ENCODE measurements around the gene SPRYD3.
A peak's percentile ranks its signal among the peaks of the same experiment; 100 is the strongest.
"Not testable (repeated sequence)": the region's sequence is repeated elsewhere in the genome, so short reads cannot be mapped to it uniquely, and the experiment has no call there.

SPRYD3 gene

DNA sequence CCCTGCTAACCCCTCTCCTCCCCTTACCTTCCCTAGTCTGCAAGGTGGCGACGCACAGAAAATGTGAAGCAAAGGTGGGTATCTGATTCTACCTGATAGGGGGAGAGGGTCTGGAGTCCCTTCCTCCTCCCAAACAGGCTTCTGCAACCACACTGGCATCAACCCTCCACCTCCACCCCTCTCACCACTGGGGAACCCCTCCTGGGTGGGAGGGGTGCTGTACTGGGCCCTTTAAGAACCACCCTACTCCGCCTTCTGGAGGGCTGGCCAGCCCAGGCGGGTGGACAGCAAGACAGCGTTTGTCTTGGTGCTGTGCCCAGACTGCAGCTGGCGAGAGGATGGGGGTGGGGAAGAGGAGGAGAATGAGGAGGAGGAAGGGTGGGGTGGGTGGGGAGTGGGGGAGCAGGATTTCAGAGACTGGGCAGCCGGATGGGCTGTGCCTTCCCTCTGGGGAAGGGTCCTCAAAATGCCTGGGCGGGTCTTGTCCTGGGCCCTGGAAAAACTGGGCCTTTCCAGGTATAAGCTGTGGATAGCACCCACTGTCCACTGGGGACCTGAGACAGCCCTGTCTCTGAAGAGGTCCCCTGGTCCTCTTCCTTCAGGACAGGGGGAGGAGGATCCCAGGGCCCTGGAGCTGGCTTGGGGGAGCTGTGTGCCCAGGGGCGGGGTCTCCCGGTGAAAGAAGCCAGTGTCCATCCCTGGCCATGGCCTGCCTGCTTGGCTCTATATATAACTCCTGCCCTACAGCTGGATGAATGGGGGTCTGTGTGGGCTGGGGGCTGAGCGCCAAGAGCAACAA, 26.6 kb downstream of the SPRYD3 start:
- no peak for DNase-seq (ENCODE audit: low read depth in 2 of 2, low spot score in 1 of 2)

DNA sequence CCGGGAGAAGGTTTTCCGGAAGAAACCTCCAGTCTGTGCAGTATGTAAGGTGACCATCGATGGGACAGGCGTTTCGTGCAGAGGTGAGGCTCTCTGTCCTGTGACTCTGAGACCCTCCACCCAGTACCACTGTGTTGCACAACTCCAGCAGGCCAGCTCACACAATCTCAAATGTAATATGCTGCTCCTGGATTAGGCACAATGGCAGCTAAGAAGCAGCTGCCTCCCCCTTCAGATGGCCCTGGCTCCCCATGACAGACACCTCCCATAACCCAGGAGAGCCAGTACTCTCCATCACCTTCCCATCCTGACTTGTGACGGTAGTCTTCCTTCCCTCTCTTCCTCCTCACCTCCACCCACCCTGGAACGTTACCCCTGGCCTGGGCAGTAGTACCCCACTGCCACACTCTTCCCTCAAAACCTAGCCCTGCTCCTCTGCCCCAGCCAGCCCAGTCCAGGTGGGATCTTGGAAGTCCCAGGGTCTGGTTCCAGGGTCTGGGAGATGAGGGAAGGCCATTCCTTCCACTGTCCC, 27.2 kb downstream of the SPRYD3 start:
- DNase-seq (ENCODE audit: low read depth in 2 of 2, low spot score in 1 of 2): no peak

DNA sequence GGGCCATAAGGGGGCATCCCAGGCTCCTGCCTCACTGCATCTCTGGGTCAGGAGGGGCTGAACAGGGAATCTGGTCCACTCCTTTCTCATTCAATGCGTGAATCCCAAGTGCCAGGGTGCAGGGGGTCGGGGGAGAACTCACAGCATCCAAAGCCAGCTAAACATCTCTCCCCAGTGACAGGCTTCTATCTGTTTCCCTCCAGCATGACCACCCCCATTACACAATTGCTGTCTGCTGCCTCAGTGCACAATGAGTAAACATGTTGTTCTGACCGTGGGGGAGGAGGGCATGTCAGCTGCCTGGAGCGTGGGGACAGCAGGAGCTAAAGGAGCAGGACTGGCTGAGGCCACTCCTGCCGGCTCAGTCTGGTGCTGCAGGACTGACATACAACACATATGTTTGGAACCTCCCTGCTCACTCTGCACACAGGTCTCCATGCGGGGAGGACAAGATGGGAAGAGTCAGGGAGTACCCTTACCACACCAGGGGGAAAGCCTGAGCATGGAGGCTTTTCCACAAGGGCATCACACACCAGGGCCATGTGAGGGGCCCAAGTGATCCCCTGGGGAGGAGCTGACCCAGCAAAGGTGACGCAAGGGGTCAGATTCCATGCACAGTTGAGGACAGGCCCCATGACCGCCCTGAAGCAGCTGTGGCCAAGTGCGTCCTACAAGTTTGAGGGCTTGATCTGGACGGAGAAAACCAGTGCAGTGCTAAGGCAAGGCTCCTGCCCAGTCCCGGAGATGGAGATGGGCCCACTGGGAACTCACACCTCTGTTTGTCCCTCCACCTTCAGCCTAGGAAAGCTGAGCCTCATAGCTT, 27.9 kb downstream of the SPRYD3 start:
- no peak for DNase-seq (ENCODE audit: low read depth in 2 of 2, low spot score in 1 of 2)

DNA sequence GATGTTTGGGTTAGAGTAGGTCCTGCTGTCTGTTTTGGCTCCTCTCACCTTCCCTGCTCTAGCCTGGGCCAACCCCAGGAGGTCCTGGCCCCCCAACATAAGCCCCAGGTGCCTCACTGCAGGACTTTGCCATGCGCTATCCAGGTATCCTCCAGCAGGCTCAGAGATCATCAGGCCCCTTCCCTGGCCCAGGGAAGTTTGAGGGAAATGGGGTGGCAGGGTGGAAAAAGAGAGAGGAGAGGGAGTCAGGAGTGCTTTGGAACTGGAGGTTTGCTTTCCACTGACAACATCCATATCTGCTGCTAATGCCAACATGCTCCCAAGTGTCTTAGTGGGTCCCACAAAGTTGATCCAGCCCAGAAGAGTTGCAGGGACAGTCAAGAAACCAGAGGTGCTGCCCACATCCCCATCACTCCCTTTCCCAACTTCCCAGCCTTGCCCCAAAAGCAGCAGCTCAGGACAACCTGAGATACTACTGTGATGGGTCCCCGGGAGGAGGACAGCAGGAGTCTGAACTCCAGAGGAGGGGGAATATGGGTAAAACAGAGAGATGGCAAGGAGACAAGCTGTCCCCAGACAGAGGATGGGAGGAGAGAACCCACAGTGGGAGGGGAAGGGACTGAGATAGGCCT, 28.6 kb downstream of the SPRYD3 start:
- no peak for DNase-seq (ENCODE audit: low read depth in 2 of 2, low spot score in 1 of 2)

DNA sequence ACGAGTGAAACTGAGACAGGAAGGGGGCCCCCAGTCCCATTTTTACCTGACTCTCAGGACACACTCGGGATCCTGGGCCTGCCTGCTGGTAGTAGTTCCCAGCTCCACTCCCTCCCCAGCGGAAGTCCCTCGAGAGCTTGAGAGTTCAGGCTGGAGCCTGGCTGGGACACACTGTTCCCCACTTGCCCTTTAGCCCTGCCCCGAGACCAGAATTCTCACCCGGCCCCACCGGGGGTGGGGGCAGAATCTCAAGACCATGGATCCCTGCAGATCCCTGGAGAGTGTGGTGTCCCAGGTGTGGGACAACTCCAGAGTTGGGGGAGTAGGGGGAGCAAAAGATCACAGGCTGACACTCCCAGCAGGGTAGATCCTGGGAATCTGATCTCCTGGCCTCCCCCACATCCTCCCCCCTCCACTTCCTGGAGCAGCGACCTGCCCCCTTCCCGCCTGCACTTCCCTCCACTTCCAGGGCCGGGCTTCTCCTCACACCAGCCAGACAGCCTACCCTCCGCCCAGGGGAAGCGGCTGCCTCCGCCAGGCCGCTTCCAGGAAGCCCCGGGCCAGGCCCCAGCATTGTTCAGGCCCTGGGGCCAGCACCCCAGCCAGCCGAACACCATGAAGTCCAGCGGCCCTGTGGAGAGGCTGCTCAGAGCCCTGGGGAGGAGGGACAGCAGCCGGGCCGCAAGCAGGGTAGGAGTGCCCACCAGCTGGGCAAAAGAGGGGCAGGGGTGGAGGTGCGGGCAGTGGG, 29.4 kb downstream of the SPRYD3 start, which contains the start of gene TNS2:
Gene TNS2, plus strand, starts transcription at position 495 of the 748 bp plus-strand sequence. Its CDS starts 121 bp downstream, at position 616.
- no peak for DNase-seq (ENCODE audit: low read depth in 2 of 2, low spot score in 1 of 2)

DNA sequence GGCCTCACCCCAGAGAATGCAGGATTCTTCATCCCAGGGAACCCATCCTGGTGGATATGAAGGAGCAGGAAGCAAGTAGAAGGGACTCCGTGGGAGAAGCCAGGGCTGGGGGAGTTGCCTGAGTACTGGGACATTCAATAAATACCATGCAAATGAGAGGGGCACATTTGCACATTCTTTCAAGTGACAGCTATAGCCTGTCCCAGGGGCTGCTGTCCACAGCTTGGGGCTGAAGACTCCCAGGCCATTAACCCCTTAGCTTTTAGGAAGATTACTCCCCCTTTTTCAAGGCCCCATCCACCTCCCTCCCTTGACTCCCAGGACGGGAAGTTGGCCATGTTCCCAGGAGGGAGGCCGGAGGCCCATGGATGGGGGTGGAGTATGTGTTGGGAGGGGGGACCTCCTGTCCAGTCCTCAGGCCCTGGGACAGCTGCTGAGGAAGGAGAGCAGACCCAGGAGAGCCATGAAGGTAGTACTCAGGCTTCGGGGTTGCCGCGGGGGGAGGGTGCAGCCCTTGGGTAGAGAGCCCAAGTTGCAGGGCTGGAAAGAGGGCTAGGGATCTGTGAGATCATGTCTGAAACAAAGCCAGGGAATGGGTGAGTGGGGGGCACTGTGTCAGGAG, 30.3 kb downstream of the SPRYD3 start:
- DNase-seq (ENCODE audit: low read depth in 2 of 2, low spot score in 1 of 2): no peak

DNA sequence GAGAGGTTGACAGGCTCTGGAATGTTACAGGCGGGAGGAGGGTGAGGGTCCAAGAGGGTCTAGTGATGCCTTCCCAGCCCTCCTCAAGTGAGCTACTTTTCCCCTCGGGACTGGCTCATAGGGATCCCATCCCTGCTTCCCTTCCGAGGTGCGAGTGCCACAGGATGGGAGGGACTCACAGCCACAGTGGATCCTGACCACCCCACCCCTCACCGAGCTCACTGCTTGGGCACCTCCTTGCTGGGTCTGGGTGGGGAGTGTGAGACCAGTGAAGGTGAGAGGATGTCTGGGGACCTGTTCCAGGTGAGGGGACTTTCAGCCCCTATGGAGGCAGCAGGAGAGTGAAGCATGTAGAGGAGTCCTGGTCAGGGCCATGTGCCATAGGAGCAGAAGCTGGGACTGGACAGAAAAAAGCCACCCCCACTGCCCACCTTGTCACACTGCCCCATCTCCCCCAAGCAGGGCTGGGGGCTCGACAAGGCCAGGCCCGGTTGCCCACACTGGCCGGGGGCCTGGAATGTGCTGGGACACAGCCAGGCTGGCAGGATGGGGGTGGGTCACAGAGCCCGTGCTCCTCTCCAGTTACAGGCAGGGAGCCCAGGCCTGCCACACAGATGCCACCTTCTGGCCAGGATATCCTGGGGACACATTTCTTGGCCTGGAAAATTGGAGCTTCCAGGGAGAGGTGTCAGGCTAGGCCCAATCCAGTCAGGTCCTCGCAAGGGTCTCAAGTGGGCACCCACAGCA, 31.0 kb downstream of the SPRYD3 start:
- DNase-seq (ENCODE audit: low read depth in 2 of 2, low spot score in 1 of 2): no peak

DNA sequence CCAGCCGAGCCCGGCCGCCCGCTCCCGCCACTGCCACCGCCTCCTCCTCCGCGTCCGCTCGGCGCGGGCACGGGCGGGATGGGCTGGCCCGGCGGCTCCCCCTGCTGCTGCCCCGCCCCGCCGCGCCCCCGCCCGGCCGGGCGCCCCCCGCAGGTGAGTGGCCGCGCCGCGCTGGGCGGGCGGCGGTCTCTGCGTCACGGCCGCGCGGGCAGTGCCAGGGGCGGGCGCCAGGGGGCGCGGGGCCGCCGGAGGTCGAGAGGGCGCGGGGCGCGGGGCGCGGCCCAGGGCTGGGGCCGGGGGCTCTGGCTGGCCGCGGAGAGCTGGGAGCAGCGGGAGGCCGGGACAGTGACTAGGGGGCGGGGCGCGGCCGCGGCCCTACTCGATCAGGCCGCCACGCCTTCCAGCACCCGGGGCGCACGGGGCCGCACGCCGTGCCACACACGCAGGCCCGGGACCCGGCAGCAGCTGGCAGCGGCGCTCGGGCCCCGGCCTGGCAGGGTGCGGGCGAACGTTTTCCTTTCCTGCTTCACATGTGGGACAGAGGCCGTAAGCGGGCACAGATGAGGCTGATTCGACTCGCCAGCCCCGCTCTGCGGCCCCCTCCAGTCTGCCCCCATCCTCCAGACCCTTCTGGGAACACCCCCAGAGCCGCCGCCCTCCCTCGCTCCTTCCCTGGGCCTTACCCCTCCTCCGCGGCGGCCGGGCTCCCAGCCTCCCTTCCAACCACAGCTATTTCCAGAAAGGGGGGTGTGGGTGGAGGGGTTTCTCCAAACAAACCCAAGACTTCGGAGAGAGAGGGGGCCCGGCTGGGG, 31.8 kb downstream of the SPRYD3 start:
- peak in 1 of 2 donors; percentile 49 for DNase-seq (ENCODE audit: low read depth in 2 of 2, low spot score in 1 of 2)

DNA sequence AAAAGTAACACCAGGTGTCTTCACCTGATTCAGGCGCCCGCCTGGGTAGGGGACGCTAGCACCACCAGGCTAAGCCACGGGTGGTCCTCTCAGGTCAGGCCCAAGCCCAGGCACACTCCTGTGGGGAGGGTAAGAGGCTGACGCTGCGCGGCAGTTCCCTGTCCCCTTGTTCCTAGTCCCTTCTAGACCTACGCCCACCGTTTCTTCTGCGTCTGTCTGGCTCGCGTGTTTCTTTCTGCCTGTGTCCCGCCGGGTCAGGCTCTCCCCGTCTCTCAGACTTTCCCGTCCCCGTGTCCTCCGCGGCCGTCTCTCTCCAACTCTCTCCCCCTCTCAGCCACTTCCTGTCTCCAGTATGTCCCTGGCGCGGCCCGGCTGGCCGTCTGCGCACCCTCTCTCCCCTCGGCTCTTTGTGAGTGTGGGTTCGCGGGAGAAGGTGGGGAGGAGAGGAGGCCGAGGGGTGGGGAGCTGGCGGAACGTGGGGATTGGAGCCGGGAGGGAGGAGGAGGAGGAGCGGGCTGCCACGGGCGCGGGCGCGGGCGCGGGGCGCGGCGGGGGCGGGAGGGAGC, 32.5 kb downstream of the SPRYD3 start:
- peak in 1 of 2 donors; percentile 15 for DNase-seq (ENCODE audit: low read depth in 2 of 2, low spot score in 1 of 2)

DNA sequence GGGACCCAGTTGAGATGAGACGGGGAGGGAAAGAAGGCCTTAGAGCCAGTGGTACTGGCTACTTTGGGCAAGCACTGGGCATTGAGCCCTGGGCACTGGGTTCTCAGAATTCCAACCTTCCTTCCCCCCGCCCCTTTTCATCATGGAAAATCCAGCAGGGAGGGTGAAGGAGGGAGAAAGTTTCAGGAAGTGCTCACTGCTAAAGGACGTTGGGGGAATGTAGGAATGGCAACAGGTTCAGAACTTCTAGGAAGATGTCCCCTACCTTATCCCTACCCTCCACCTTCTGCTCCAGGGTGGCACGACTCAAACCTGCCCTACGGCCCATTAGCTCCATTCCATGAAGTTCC, 33.5 kb downstream of the SPRYD3 start:
- DNase-seq (ENCODE audit: low read depth in 2 of 2, low spot score in 1 of 2): no peak

DNA sequence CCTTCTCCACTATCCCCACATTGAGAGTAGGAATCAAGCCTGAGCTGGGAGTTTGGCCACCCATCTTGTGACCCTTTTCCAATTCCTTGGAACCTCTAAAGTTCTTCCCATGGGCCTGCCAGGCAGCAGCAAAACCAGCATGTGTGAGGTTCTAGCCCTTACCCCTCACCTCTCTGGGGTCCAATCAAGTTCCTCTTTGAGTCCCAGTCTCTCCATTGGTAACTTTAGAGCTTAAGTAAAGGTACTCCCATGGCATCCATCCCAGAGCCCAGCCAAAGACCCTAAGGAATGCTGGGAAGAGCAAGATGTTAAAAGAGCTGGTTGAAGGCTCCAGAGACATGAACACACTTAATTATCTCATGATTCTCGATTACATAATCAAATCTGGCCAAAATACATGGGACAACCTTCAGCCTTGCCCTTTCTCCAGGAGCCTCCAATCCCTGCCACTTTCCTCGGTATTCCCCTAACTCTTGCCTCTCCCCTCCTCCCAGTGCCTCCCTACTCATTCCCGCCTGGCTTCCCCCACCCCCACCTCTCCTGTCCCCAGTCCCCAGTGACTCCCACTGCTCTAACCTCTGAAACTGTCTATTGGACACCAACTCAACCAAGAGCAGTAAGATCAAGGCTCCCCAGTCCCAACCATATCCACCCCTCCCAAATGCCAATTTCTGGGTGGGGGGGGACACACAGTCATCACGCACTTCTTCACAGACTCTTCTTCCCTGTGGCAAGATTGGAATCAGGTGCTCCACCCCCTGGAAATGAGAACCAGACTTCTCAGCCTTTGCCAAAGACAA, 34.1 kb downstream of the SPRYD3 start:
- no peak for DNase-seq (ENCODE audit: low read depth in 2 of 2, low spot score in 1 of 2)

DNA sequence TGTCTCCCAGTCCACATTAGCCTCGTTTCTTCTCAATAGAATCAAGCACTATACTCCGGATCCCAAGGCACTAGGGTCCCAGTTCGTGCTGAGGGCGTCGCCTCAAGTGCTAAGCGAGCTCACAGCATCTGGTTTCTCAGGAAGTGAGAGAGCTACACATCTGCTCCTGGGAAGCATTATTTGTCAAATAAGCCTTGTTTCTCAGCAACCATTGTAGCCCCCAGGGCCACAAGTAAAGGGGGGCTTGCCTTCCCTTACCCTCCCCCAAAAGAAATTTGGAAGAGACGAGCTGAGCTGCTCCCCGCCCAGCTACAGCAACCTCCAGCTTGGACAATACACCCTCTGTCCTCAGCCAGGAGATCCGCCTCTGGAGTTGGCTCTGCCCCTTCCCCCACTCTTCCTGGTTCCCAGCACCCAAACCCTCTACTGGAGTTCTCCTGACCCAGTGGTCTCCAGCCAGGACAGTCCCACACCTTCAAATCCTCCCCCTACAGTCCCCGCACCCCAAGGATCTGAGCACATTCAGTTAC, 35.1 kb downstream of the SPRYD3 start:
- DNase-seq (ENCODE audit: low read depth in 2 of 2, low spot score in 1 of 2): no peak

DNA sequence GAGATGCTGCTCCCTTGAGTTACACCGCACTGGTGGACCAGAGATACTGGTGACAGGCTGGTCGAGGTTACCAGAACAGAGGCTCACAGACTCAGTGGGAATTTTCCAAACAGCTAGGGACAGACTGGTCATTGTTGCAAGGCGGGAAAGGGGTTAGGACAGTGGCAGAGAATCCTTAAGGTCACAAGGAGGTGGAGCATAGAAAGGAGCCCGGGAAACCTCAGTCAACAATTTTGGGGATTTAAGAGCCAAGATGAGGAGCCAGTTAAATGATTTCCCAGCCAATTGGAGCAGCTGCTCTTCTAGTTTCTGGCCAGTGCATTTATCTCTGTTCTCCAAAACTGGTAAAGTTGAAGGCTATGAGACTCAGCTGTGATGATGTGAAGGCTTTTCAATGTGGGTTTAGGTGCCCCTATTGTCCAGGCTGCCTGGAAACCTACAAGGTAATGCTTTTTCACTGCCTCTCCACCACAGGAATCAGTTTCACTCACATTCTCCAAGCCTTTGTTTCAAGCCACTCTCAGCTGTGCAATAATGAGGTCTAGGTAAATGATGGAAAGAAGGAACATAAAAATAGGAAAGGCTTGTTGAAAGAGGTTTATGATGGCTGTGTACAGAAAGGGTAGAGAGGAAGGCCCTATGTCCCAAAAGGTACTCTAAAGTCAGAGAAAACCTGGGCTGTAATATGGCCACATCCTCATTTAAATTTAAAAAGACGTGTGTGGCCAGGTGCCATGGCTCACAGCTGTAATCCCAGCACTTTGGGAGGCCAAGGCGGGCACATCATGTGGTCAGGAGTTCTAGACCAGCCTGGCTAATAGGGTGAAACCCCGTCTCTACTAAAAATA, 36.4 kb downstream of the SPRYD3 start:
- DNase-seq (ENCODE audit: low read depth in 2 of 2, low spot score in 1 of 2): no peak

DNA sequence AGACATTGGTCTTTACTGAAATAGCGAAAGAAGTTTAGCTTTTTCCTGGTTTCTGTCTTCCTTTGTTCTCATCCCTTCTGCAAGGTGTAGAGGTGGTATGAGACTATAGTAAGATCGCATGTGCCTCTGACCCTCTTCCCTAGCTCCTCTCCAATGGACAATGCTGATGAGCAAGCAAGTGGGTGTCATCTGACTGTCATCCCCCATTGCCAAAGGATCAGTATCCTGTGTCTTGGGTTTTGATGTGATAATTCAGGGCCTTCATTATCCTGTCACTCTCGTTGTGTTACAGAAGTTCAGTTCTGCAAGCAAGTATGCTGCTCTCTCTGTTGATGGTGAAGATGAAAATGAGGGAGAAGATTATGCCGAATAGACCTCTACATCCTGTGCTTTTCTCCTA, 39.3 kb downstream of the SPRYD3 start:
- DNase-seq (ENCODE audit: low read depth in 2 of 2, low spot score in 1 of 2): no peak

DNA sequence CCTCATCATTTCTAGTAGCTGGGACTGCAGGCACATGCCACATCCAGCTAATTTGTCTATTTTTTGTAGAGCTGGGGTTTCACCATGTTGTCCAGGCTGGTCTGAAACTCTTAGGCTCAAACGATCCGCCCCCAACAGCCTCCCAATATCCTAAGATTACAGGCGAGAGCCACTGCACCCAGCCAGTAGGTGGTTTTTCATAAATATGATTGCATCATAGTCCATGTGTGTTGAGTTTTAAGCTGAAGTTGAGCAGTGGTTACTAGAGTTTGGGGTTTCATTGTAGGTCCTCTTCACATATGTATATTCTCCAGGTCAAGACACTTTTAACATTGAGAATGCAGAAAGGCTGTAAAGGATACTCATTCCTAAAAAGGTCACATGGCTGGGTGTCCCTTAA, 42.4 kb downstream of the SPRYD3 start:
- DNase-seq (ENCODE audit: low read depth in 2 of 2, low spot score in 1 of 2): no peak

DNA sequence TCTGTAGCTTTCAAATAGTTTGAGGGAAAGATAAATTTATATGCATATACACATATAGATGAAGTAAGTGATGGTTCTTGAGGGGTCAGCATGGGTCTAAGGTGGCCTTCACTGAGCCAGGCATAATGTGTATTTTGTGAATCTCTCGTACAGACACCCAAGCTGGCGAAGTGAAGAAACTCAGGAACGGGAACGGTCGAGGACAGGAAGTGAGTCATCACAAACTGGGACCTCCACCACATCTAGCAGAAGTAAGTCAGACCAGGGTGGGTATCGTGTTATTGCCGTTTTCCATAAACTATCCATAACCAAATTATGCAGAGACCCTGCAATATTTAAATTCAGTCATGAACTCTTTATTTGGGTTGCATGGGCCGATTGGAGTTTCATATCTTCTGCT, 44.7 kb downstream of the SPRYD3 start:
- DNase-seq (ENCODE audit: low read depth in 2 of 2, low spot score in 1 of 2): no peak

DNA sequence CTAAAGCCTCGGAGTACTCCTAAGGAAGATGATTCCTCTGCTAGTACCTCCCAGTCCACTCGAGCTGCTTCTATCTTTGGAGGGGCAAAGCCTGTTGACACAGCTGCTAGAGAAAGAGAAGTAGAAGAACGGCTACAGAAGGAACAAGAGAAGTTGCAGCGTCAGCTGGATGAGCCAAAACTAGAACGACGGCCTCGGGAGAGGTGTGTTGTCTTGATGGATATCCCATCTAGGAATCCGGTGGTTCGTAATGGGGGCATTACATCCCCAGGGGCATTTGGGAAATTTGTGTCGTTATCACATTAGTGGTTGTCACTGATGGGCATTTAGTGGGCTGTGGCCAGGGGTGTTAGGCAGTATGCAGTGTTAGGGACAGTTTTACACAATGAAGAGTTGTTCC, 45.4 kb downstream of the SPRYD3 start:
- DNase-seq (ENCODE audit: low read depth in 2 of 2, low spot score in 1 of 2): not testable (repeated sequence)

All from stimulated activated CD8-positive, alpha-beta memory T cell treated with anti-CD3 and anti-CD28 coated beads, Interleukin-4, amount 100 ng/mL, for 1 hour (primary cell).